Measurements from ENCODE around the gene CCDC169. TPM values are rescaled to one million over a fixed set of nuclear protein-coding genes. Genes with fewer than 3 reads are reported as not detected.

The CCDC169 gene
- total RNA-seq, 1 experiment from 2014 or later, result not detected

GRCh38 chr13:36188441-36188840, 109.2 kb downstream of the CCDC169 start:
- H3K4me3 Mint-ChIP-seq (ENCODE audit: low read depth, unreplicated experiment), result no peak overlapping the region
- intact Hi-C loops (cut with micrococcal nuclease; ENCODE audit: unreplicated experiment), result no loop called here
- BruUV-seq (replicated peaks), result no TSS peak
- no peak overlapping the region for H3K27ac Mint-ChIP-seq (ENCODE audit: unreplicated experiment)
- no peaks in the 10 kb centered on the region for H3K9me3 Mint-ChIP-seq (ENCODE audit: low read depth, unreplicated experiment)
- no peaks in the 10 kb centered on the region for H3K4me1 Mint-ChIP-seq (ENCODE audit: low read depth, unreplicated experiment)
- CTCF ChIA-PET, result no interaction called here
- no peak for TF ChIP-seq CTCF (IDR thresholded peaks at IDR 0.05; ENCODE audit: unreplicated experiment)
- DNase-seq, result no peak
- no peaks in the 10 kb centered on the region for H3K36me3 Mint-ChIP-seq (ENCODE audit: insufficient read depth, unreplicated experiment)
- H3K27me3 Mint-ChIP-seq (ENCODE audit: unreplicated experiment), result peaks cover 53% of the 10 kb centered on the region

- peaks cover 52% of the 10 kb centered on the region for H3K27me3 Mint-ChIP-seq (ENCODE audit: unreplicated experiment)
- H3K9me3 Mint-ChIP-seq (ENCODE audit: low read depth, unreplicated experiment), result no peaks in the 10 kb centered on the region
- H3K36me3 Mint-ChIP-seq (ENCODE audit: insufficient read depth, unreplicated experiment), result no peaks in the 10 kb centered on the region
- no TSS peak for BruUV-seq (replicated peaks)
- CTCF ChIA-PET, result interaction anchor here (0.6 kb wide), 1 partner anchor 280 kb away, joined by 3 read pairs; no protein-coding TSS in a partner anchor
- H3K27ac Mint-ChIP-seq (ENCODE audit: unreplicated experiment), result no peak overlapping the region
- no peak overlapping the region for H3K4me3 Mint-ChIP-seq (ENCODE audit: low read depth, unreplicated experiment)
- H3K4me1 Mint-ChIP-seq (ENCODE audit: low read depth, unreplicated experiment), result no peaks in the 10 kb centered on the region
- intact Hi-C loops (cut with micrococcal nuclease; ENCODE audit: unreplicated experiment), result no loop called here
- TF ChIP-seq CTCF (IDR thresholded peaks at IDR 0.05; ENCODE audit: unreplicated experiment), result no peak
- DNase-seq, result no peak
These were observed 113.7 kb downstream of the CCDC169 start for GRCh38 chr13:36183901-36184300.

Other genes starting within 250 kb of the CCDC169 start
- gene DCLK1, start 166.4 kb downstream of the CCDC169 start, total RNA-seq (2022), result not detected in 2 replicates
- gene SOHLH2, start 83.3 kb downstream of the CCDC169 start, total RNA-seq (2022), result not detected in 2 replicates
- not detected in 2 replicates for gene SPART, start 48.6 kb upstream of the CCDC169 start, total RNA-seq (2022)
- not detected in 2 replicates for gene CCNA1, start 134.7 kb upstream of the CCDC169 start, total RNA-seq (2022)